NCI-H345 (cell line): Measurements from ENCODE around the gene CTSA.
A peak's percentile ranks its signal among the peaks of the same experiment; 100 is the strongest.
"Not testable (repeated sequence)": the region's sequence is repeated elsewhere in the genome, so short reads cannot be mapped to it uniquely, and the experiment has no call there.

Experiments used
- DNase-seq: peaks from one replicate; lab custom pipeline; 2025; lab: John Stamatoyannopoulos, UW

The CTSA gene

DNA sequence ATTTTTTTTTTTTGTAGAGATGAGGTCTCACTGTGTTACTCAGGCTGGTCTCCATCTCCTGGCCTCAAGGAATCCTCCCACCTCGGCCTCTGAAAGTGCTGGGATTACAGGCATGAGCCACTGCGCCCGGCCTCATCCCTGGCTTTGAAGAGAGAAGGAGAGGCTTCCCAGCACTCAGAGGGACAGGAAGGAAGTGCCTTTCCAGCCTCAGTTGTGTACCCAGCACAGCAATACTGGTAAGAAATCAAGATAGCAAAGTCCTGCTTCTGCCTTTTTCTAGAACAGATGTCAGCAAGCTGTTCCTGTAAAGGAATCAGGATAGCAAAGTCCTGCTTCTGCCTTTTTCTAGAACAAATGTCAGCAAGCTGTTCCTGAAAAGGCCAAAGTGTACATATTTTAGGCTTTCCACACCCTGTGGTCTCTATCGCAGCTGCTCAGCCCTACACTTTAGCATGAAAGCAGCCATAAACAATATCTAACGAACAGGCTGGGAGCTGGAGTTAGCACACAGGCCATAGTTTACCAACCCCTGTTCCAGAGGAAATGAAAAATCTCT, 27.1 kb downstream of the CTSA start:
- DNase-seq, result no peak

DNA sequence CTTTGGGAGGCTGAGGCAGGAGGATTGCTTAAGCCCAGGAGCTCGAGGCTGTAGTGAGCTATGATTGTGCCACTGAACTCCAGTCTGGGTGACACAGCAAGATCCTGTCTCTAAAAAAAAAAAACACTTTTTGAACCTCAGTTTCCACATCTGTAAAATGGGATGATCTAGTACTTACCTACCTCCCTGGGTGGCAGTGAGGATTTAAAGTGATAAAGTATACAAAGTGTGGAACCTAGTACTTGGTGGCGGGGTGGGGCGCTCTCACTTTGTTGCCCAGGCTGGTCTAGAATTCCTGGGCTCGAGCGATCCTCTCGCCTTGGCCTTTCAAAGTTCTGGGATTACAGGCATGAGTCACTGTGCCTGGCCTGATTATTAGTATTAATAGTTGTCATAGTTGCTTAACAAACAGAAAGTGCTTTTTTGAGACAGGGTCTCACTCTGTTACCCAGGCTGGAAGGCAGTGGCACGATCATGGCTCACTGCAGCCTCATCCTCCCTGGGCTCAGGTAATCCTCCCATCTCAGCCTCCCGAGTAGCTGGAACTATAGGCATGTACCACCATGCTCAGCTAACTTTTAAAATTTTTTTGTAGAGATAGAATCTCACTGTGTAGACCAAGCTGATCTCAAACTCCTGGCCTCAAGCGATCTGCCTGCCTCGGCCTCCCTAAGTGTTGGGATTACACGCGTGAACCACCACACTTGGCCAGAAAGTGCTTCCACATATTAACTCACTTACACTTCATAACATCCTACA, 27.8 kb downstream of the CTSA start:
- no peak for DNase-seq

DNA sequence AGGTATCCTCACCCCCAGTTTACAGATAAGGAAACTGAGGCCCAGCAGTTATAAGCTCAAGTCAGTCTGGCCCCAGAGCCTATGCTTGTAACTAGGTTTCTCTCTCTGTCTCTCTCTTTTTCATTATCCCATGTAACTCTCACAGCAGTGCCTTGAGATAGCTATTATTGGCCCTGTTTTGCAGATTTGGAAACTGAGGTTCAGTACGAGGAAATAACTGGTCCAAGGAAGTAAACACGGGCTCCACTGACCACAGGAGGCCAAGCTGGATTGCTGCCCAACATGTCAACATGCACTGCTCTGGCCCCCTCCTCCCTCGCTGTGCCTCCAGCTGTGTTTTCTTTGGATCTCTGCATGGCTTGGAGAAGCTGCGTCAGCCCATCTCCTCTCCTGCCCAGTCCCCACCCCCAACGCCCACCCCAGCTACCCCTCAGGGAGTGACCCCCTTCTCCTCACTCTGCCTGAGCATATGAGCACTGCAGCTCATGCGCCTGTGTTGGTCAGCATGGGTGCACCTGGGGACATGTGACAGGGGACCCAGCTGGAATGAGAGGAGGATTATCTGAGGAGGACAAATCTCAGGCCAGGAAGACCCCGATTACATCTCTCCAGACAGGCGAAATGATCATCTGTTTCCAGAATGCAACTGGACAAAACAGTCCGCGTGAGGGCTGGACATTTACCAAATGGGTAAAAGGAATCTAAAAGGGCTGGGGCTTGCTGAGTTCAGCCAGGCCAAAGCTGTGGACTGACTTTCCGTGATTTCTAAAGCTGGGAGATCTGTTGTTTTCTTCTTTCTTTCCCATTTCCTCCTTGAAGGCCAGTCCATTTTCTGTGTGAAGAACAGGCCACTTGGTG, 28.6 kb downstream of the CTSA start:
- no peak for DNase-seq

DNA sequence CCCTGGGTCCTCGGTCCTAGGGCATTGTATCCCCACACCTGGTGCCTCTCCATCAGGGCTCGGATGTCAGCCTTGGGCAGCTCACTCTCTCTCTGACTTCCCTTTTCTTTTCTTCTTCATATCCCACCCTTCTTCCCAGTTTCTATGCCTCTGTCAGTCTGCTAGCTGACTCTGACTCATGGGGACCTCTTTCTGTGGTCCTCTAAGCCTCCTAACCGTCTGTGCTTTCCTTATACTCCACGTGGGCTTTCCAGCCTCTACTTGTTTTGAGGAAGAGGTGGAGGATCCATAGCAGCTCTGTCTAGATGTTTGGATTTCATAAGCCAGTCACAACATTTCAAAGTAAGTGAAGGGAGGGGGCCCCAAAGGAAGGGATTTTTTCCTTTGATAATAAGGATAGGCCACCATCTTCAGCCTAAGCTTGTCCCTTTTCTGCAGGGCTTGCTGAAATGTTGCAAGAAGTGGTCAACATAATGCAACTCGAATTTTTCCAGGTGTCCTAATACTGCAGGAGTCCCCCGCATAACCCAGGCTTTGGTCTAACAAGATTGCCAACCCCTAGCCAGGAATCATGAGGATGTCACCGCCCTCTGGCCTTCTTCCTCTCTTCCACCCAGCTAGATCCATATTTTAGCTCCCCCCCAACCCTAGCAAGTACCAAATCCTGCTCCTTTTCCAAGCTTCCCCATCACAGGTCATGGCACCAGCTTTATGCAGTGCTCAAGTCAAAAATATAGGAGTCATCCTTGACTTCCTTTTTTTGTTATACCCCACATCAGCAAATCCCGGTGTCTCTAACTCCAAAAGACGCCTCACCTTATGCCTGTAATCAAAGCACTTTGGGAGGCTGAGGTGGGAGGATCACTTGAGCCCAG, 29.6 kb downstream of the CTSA start:
- DNase-seq, result no peak

DNA sequence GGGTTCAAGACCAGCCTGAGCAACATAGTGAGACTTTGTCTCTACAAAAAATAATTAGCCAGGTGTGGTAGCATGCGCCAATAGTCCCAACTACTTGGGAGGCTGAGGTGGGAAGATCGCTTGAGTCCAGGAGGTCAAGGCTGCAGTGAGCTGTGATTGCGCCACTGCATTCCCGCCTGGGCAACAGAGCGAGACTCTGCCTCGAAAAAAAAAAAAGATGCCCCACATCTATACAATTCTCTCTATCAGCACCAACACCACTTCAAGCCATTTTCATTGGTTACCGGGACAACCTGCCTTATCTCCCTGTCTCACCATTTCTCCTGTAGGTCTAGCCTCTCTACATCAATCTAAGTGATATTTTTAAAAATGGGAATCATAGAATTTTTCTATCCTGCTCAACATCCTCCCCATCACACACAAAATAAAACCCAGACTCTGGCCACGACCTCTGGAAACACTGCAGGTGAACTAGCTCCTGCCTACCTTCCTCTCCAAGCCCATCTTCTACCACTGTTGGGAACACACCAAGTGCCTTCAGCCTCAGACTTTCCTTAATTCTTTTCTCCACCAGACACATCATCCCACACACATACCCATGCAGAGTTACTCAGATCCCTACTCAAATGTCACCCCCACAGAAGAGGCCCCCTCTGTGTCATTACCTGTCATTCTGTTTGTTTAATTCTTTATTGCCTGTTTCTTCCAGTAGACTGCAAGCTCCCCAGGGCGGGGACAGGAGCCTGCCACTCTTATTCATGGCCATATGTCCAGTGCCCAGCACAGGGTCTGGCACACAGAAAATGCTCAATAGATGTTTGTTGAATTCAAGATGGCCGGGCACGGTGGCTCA, 30.4 kb downstream of the CTSA start:
- DNase-seq, result no peak

DNA sequence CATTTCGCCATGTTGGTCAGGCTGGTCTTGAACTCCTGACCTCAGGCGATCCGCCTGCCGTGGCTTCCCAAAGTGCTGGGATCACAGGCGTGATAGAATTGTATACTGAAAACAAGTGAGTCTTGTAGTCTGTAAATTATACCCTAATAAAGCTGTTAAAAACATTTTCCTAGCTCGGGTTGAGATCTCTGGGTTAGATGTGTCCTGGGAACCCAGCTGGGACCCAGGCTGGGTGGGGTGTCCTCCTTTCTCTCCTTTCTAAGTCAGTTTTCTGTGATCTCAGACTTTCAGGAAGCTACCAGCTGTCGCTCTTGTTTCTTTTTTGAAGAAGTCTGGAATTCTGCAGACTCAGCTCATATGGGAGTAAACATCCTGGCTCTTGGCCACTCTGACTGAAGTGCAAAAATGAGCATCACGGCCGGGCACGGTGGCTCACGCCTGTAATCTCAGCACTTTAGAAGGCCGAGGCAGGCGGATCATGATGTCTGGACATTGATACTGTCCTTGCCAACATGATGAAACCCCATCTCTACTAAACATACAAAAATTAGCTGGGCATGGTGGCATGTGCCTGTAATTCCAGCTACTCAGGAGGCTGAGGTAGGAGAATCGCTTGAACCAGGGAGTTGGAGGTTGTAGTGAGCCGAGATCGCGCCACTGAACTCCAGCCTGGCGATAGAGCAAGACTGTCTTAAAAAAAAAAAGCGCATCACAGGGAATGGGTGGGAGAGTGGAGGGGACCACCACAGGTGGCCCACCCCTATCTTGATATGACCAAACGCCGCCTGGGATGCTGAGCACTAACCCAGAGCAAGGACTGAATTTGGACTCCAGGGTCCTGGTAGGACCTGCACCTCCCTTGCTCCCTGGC, 33.5 kb downstream of the CTSA start:
- no peak for DNase-seq

DNA sequence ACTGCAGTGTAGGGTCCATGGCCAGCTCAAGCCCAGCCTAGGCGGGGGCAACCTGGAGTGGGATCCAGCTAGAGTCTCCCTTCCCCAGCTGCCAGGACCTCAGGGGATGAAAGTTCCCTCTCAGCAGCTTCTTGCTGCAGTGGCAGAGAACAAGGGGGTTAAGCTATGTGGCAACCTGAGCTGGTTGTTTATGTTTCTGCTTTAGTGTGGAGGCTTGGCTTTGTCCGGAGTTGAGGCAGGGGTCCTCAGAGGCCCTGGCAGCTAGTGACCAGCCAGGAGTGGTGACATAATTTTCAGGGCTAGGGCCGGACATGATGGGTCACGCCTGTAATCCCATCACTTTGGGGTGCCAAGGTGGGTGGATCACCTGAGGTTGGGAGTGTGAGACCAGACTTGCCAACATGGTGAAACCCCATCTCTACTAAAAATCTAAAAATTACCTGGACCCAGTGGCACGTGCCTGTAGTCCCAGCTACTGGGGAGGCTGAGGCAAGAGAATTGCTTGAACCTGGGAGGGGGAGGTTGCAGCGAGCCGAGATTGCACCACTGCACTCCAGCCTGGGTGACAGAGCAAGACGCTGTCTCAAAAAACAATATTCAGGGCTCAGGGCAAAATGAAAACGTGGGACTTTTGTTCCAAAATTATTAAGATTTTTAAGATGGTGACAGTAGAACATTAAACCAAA, 34.8 kb downstream of the CTSA start:
- no peak for DNase-seq

DNA sequence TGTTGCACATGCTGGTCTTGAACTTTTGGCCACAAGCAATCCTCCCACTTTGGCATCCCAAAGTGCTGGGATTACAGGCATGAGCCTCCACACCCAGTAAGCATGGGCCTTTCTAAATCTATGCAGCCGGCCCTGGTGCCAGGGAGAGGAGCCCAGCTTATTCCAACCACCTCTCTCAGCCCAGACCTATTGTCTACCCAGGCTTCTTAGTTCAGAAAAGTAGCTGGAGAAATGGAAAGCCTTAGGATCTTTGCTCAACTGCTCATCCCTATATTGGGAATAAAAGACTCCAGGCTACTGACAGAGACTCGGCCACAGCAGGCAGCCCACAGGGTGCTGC, 35.6 kb downstream of the CTSA start:
- DNase-seq, result no peak

DNA sequence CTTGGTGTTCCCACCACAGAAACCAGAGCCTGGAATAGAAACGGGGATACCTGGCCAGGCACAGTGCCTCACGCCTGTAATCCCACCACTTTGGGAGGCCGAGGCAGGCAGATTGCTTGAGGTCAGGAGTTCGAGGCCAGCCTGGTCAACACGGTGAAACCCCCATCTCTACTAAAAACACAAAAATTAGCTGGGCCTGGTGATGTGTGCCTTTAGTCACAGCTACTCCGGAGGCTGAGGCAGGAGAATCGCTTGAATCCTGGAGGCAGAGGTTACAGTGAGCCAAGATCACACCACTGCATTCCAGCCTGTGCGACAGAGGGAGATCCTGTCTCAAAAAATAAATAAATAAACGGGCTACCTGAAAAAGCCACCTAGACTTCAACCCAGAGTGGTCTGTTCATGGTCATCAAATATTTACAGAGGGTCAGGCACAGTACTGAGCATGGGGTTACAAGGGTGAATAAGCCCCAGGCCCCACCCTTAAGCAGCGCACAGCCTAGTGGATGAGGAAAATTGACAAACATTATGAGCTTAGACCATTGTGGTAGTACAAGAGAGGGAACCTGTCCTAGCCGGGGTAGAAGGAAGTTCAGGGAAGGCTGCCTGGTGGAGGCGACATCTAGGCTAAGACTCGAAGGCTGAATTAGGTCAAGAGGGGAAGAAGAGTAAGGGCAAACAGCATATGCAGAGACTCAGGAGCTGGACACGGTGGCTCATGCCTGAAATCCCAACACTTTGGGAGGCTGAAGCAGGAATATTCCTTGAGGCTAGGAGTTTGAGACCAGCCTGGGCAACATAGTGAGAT, 36.1 kb downstream of the CTSA start:
- DNase-seq, result no peak

DNA sequence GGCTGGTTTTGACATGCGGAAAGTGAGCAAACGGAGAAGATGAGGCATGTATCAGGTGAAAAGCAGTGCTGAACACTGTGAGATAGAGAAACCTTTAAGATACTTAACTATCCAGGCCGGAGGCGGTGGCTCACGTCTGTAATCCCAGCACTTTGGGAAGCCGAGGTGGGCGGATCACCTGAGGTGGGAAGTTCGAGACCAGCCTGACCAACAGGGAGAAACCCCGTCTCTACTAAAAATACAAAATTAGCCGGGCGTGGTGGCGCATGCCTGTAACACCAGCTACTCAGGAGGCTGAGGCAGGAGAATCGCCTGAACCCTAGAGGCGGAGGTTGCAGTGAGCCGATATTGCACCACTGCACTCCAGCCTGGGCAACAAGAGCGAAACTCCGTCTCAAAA, 40.5 kb downstream of the CTSA start:
- DNase-seq, result not testable (repeated sequence)

DNA sequence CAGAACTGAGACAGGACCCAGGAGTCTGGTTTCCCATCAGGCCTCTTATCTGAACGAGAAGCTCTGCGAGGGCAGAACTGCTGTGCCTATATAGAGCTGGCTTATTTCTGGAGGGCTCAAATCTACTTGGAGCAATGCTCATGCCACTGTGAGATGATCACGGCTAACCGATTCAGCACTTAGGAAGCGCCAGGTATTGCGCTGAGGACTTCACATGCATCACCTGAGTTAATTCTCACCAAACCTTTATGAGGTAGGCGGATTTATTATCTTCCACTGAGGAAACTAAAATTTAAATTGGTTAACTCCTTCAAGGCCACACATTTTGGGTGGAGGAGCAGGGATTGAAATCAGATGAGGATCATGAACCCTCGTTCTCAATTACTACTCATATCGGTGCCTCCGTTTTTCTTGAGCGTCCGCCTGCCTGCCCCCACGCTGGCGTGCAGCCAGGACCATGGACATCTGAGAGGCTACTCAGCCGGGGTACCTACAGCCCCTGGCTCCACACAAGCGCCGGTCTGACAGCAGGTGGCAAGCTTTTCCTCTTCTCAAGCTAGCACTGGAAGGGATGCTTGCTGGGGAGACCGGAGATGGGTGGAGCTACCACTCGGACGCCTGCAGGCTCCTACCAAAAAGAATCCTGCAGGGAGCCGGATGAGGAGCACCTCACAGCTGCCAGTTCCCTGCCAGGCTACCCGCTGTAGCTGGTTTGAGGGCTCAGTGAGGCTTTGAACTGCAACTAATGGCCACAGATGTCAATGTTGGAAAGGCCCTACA, 42.3 kb downstream of the CTSA start:
- DNase-seq, result peak; percentile 95

DNA sequence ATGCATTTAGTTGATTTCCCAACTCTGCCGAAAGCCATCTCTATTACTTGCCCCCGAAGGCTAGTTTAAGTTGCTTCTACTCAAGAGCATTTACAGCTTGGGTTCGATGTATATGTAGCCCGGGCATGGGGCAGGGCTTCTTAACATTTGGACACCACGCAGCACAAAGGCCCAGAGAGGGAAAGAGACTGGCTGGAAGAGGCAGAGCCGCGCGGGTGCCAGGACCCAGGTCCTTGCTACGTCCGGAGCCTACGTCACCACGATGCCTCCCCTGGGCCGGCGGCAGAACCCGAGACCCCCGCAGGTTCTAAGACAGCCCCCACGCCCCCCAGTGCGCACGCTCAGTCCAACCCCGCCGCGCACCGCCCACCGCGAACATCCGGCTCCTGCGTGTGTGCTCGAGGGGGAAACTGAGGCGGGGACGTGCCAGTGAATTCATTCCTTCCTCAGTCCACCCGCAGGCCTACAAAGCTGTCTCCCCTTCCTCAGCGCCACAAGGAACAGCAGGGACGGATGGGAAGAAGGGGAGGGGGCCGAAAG, 43.0 kb downstream of the CTSA start:
- DNase-seq, result peak; percentile 89

DNA sequence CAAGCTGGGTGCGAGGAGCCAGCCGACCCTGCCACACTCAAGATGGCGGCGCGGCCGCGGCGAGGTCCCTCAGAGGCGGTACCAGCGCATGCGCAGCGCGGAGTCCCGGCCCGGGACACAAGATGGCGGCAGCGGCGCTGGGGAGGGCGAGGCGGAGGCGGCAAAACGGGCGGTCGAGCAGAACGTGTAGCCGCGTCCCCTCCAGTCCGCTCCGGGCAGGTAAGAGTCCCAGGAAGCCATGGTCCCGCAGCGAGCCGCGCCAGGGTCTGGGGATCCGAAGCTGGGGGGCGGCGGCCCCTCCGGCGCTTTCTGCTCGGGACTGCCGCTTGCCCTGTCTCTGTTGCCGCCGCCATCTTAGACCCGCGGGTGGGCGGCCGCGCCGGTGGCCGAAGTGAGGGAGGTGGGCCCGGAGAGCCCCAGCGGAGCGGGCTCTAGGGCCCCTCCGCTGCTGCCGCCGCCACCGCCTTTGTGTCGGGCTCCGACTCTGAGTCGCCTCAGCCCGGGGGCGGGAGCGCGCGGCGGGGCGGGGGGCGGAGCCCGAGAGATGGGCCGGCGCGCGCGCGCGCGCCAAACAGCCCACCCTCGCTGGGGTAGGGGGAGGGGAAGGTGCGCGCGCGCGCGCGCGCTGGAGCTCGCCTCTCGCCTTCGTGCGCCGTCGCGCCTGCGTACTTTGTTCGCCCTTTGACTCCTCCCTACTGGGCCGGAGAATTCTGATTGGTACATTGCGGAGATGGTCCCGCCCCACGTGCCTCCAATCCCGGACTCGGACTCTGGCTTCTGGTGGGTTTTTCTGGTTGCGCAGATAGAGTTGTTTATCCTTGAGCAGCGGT, 43.7 kb downstream of the CTSA start, which contains the start of gene PCIF1:
PCIF1 (plus strand) TSS at position 98 of the 830 bp plus-strand sequence. CDS start 4,317 bp downstream, outside the sequence.
- DNase-seq, result peak; percentile 99

DNA sequence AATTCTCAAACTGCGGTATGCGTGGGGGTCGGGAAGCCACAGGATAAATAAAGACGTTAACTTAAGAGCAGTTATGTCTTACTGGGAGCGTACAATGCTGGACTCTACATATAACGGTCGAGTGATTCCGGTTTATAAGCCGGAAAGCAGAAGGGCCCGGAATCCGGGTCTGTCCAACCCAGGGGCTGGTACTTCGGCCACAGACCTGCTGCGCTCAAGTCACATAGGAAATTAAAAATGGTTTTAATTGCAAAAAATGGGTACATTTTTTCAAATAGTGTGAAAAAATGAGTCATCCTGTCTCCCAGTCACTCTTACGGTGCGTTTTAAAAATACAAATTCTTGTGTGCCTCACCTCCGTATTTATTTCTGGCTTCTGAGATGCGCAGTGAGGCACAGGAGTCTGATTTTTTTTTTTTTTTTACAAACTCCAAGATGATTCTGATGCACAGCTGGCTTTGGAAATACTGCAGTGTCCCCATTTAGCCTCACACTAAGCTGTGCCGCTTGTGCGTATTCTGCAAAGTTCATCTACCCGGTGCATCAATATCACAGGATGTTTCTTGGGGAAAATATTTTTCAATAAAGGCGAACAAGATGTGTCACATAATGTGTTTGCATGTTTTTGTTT, 44.4 kb downstream of the CTSA start:
- DNase-seq, result no peak

DNA sequence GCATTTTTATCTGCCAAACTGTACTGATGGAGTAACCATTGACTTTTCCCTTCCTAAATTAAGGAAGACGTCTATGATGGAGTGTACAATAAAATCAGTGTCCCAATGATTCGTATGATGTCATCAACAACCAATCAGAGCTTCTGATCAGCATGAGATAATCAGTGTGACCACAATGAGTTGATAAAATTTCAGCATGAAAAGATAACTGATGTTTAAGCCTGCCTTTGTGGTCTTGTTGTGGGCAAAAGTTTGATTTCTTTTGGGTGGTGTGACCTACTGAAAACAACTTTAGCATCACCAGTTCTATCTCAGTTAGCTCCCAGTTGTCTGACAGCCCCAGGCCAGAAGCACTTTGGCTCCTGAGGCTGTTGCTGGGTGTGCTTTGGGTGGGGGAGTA, 46.6 kb downstream of the CTSA start:
- DNase-seq, result no peak
